Measurements from ENCODE around the gene SYPL2.
A peak's percentile ranks its signal among the peaks of the same experiment; 100 is the strongest.

SYPL2 gene

GRCh38 chr1:109493227-109493626 is 26.9 kb downstream of the SYPL2 start:
- peak; percentile 22 for DNase-seq

DNA sequence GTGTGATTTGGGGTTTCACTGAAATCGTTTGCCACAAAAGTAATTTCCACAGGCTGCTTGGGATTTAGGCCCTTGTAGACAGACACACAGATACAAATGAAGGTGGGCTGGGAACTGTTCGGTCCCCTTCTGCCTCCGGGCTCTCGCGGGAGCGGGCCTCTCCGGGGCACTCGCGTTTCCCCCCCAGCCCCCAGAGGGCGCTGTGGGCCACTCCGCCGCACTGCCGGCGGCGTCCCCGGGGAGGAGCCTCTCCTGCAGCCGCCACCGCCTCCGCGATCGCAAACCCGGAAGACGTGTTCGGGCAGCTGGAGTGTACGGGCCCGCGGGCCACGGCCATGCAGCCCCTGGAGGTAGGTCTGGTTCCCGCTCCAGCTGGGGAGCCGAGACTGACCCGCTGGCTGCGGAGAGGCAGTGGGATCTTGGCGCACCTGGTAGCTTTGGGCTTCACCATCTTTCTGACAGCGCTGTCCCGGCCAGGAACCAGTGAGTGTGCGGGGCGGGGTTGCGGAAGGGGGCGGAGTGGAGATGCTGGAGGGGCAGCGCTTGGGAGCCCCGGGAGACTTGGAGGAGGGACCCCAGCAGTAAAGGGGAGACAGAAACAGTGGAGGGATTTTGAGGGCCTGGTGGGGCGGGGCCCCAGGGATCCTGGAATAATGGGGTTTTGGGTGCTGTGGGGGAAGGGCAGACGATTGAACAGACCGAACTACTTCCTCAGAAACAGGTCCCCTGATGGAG is 27.6 kb downstream of the SYPL2 start, which contains the start of gene CYB561D1:
CYB561D1 (plus strand) TSS at position 290 of the 735 bp plus-strand sequence; CDS start at position 336, 46 bp downstream.
- peak; percentile 74 for DNase-seq

DNA sequence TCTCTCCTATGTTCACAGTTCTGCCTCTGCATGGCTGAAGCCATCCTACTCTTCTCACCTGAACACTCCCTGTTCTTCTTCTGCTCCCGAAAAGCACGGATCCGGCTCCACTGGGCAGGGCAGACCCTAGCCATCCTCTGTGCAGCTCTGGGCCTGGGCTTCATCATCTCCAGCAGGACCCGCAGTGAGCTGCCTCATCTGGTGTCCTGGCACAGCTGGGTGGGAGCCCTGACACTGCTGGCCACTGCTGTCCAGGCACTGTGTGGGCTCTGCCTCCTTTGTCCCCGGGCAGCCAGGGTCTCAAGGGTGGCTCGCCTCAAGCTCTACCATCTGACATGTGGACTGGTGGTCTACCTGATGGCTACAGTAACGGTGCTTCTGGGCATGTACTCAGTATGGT is 29.4 kb downstream of the SYPL2 start:
- no peak for DNase-seq

- no peak for DNase-seq
Observed at GRCh38 chr1:109497449-109498160, 31.3 kb downstream of the SYPL2 start.

- DNase-seq = no peak
Observed at GRCh38 chr1:109498161-109498801, 31.9 kb downstream of the SYPL2 start.

GRCh38 chr1:109499081-109499480 is 32.7 kb downstream of the SYPL2 start:
- no peak for DNase-seq

GRCh38 chr1:109499661-109500536 is 33.6 kb downstream of the SYPL2 start:
- peak; percentile 59 for DNase-seq

- DNase-seq = no peak
Observed at GRCh38 chr1:109500941-109501381, 34.6 kb downstream of the SYPL2 start.

- no peak for DNase-seq
Observed at GRCh38 chr1:109501644-109502363, 35.5 kb downstream of the SYPL2 start.

- DNase-seq = no peak
Observed at GRCh38 chr1:109502364-109502851, 36.1 kb downstream of the SYPL2 start.

DNA sequence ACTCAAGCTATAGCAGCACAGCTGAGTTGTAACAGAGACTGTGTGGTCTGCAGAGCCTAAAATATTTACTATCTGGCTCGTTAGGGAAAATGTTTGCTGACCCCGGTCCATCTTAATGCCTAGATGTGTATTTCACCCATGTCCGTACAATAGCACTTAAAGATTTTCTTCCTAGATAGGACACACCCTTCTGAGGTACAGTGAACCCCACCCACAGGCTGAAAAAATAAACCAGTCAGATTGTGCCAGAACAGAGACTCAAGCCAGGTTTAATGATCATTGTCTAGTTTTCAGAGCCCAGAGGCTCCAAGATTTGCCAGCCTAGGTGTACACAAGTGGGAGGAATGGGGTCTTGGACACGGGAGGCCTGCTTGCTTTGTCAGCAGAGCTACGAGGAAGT is 37.6 kb downstream of the SYPL2 start:
- no peak for DNase-seq

- no peak for DNase-seq
Observed at GRCh38 chr1:109504974-109505373, 38.6 kb downstream of the SYPL2 start.

- DNase-seq = no peak
Observed at GRCh38 chr1:109508001-109508872, 41.9 kb downstream of the SYPL2 start.

DNA sequence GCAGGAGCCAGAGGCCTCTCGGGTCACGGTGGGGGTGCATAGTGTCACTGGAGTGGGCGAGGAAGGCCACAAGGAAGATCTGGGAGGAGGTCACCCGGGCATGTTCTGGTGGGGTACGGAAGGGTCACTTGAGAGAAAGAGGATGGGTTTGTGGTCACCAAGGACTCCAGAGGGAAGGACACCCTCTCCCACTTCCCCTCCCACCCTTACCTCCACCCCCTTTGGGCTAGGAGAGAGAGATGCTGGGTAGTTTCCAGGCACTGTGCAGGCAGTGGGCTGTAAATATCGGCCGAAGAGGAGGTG is 42.5 kb downstream of the SYPL2 start:
- DNase-seq = no peak

DNA sequence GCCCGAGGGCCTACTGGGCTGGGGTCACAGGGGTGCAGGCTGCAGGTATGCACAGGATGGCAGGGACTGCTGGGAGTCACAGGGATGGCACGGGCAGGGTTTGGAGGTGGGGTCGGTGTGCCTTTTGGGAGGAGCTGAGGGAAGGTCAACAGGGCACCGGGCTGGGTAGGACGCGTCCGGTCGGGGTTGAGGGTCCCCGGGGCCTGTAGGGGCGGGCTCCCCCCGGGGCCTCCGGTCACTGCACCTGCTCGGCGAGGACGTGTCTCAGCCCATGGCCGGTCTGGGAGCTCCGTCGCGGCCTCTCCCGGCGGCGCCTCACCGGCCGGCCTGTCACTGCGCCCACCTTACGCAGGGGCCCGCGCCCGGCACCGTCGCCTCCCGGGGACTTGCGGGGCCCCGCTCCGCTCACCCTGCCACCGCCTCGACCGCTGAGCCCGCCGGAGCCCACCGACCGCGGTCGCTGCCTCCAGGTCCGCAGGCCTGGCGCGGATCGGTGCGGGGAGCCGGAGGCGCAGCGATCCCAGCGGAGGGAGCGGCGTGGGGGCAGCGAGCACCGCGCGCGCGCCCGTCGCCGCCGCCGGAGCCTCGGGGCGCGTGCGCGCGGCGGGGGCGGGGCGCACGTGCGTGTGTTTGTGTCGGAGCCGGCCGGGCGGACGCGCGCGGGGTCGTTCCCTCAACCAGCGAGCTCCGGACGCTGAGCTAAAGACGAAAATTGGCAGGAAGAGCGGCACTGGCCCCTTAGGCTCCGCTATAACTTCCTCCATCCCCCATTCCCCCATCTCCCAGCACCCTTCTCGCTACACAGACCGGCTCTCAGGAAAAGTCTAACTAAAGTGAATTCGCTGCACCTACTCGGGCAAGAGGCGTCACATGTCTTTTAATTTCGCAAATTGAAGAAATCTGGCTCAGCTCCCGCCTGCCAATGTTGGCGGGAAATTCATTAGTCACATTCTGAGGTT is 43.1 kb downstream of the SYPL2 start, which contains the start of gene AMIGO1:
AMIGO1 (minus strand) TSS at position 552 of the 959 bp plus-strand sequence. CDS start 815 bp downstream, outside the sequence.
- no peak for DNase-seq

DNA sequence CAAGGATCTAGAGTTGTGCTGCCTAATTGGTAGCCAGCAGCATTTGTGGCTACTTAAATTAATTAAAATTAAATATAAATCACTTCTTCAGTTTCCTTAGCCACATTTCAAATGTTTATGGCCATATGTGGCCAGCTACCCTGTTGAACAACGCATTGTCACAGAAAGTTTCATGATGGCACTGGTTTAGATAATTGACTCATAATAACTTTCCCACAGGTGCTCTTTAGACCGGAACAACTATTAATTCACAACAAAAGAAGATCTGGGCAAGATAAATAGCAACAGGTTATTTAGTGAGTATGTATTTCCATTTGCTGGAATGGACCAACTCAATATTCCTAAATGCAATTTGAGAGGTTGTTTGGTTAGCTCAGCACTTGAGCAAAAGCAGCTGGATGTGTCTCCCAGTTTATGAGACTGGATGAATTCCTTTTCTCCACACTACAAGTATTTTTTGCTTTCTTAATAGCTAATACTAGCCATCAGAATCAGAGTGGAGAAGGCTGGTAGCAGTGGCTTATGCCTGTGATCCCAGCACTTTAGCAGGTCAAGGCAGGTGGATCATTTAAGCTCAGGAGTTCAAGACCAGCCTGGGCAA is 46.9 kb downstream of the SYPL2 start:
- no peak for DNase-seq

DNA sequence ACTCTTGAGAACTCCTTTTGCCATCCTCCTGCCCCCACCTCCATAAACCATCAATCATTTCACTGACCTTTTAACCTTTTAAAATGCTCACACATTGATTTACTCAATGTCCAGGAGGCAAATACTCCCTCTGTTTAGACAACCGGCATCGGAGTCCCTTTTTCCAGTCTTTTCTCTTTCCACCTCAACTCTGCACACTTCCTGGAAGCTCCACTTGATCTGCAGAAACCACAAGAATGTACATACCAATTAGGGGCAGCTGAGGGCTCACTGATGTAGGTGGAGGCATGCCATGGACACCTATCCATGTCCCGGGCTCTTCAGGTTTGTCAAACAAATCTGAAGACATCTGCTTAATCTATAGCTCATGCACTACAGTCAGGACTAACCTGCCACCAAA is 48.5 kb downstream of the SYPL2 start:
- DNase-seq = no peak

GRCh38 chr1:109516872-109517271 is 50.5 kb downstream of the SYPL2 start:
- DNase-seq = no peak

GRCh38 chr1:109517337-109517736 is 51.0 kb downstream of the SYPL2 start:
- DNase-seq = no peak
